NCI-H748 (cell line): Measurements from ENCODE around the gene DMBX1.
A peak's percentile ranks its signal among the peaks of the same experiment; 100 is the strongest.

Experiments used
- DNase-seq: peaks from one replicate; lab custom pipeline; 2025; ENCODE audit not compliant: unreplicated experiment; lab: John Stamatoyannopoulos, UW

Gene DMBX1

DNA sequence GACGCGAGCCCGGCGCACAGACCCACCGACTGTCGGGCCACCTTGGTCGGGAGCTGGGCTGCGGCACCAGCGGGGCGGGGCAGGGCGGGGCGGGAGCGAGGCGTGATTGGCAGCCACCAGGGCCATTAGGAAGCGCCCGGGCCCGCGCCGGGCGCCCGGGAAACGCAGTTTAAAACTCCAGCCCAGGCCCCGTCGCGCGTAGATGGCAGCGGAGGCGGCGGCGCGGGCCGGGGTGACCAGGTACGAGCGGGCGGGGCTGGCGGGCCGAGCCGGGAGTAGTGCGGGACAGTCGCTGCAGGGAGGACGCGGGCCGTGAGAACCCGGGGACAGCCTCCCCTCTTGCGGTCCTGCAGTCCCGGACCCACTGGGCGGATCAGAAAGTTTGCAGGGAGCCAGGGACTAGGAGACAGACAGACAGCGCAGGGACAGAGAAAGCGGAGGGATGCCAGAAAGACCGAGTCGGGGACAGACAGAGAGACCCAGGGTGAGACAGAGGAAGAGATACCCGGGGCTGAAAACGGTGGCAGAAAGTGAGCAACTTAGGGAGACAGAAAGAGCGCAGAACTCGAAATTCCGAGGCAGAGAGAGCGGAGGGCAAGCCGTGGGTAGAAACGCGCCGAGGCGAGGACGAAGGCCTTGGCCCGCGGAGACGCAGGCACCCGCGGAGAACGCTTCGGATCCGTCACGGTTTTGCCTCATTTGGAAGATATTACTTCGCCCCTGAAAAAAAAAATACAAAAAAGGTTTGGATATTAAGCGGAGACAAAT, at the start of gene DMBX1:
TSS of gene DMBX1 (plus strand) at position 199 of the 768 bp plus-strand sequence. CDS start 17,175 bp downstream, outside the sequence.
- DNase-seq = peak; percentile 66

DNA sequence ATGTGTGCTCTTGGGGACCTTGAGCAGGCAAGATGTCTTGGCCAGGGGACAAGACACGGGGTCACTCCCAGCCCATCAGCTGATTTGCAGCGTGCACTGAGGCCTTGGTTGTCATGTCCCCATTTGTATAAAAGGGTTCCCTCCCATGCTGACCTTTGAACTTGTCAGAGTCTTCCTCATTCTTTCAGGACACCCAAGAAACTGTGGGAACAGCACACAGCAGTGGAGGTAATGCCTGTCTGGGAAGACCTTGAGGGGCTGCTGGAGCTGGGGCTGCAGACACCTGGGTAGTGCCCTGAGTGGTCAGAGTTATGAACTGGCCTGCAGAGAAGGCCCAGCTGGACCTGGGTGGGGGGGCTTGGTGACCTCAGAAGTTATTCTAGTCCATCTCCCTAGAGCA, 49.2 kb upstream of the DMBX1 start:
- no peak for DNase-seq

DNA sequence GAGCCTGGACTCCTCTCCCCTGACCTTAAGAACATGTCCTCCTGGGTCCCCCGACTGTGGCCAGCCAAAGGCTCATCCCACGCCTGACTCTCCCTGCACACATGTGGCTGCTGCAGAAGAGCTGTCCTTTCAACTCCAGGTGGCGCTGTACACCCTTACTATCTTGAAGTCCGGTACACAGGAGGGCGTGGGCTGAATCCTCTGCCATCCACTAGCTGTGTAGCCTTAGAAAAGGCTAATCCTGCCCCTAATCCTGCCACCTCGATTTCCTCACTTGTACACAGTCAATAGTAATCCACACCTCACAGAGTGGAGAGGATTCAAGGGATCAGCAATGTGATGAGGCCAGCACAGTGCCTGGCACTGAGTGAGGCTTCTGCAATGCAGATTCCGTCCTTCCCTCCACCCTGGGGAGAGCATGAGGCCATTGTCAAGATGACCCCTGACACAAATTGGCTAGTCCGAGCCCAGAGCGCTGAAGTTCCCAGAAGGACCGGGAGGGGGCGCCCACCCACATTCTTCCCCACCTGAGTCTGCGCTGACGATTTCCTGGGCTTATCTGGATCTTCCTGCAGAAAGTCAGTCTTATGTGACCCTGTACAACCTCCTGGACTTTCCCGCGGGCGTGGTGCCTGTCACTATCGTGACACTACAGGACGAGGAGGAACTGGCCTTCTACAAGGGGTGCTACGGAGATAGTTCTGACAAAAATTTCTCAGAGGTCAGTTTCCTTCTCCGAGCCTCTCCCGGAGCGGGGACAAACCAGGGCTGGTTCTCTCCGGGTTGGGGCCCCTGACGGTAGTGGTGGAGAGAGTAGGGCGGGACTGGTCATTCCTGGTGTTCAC, 47.1 kb upstream of the DMBX1 start:
- peak; percentile 88 for DNase-seq

GRCh38 chr1:46444466-46444865, 45.2 kb upstream of the DMBX1 start:
- DNase-seq = no peak

DNA sequence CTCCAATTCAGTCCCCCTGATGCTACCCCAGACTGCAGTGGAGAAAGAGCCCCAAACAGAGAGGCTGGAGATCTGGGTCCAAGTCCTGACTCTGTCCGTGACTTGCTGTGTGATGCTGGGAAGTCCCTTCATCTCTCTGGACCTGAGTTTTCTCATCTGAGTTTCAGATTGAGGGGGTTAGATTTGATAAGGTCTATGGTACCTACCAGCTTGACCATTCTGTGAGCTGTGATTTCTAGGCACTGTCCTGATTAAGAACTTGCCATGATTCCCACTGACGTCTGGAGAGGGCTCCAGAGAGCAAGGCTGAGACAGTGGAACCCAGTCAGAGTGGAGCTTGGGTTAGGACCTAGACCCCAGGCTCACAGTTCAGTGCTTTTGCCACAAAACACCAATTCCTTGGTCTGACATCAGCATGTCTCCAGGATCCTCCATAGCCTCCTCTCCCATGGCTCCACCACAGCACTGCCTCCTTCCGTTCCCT, 43.8 kb upstream of the DMBX1 start:
- no peak for DNase-seq

DNA sequence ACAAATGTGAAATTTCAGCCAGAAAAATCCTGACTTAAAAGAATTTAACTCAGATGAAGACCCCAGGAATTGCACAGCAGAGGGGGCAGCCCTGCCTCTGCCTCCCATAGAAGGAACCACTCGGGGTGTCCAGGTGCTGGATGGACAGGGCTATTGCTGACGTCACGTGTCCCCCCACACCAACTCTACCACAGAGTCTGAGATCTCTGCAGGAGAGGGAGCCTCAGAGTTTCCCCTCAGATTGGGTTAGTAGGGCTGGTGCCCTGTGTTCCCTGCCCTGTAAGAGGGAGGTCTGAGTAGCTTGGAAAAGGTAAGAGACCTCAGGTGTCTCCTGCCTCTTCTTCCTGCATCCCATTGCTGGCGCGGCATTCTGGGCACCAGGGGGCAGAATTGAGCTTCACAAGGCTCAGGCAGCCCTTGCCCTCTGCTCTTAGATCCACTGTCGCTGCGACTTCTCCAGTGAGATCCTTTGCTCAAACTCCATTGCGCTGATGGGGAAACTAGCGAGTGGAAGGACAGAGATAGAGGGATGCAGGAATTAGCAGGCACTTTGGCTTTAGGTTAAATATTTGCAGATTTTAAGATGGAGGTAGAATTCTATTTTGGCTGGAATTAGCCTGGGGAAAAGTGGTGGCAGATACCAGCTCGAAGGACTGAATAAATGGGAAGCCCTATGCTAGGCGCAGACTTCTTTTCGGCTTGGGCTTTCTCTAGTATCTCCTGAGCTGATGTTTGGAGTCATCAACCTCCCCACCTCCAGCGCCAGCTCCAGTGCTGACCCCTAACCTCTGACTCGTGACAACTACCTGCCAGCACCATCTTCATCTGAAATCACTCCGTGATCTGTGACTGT, 42.8 kb upstream of the DMBX1 start:
- peak; percentile 79 for DNase-seq

GRCh38 chr1:46447499-46448108, 42.0 kb upstream of the DMBX1 start:
- DNase-seq = no peak

DNA sequence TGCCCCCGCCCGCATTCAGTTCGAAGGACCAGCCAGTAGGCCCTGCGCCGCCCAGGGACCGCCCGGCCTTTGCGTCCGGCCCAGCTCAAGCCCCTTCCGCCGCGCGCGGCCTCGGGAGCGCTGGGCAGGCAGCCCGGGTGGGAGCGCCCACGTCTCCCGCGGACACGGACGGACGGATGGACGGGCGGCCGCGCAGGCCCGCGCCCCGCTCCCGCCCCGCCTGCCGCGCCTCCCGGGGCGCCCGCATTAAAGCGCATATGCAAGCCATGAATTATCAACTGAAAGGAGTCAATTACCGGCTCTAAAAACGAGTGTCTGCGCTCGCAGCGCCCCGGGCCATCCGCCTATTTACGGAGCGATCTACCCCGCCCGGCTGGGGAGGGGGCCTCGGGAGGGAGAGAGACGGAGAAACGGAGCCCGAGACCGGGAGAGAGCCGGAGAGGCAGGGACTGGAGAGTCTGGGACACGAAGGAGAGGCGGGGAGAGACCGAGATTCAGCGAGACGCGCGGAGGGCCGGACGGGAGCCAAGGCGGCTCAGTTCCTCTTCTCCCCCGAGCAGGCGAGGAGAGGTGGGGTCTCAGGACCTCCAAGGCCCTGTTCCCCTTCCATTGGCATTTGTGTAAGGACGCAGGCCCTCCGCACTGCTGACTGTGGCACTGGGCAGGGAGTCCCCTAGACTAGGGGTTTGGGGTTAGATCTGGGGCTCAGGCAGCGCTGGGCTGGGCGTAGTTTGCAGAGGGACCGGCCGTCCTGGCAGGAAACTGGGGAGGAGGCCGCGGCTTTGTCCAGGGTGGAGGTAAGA, 41.3 kb upstream of the DMBX1 start:
- no peak for DNase-seq

DNA sequence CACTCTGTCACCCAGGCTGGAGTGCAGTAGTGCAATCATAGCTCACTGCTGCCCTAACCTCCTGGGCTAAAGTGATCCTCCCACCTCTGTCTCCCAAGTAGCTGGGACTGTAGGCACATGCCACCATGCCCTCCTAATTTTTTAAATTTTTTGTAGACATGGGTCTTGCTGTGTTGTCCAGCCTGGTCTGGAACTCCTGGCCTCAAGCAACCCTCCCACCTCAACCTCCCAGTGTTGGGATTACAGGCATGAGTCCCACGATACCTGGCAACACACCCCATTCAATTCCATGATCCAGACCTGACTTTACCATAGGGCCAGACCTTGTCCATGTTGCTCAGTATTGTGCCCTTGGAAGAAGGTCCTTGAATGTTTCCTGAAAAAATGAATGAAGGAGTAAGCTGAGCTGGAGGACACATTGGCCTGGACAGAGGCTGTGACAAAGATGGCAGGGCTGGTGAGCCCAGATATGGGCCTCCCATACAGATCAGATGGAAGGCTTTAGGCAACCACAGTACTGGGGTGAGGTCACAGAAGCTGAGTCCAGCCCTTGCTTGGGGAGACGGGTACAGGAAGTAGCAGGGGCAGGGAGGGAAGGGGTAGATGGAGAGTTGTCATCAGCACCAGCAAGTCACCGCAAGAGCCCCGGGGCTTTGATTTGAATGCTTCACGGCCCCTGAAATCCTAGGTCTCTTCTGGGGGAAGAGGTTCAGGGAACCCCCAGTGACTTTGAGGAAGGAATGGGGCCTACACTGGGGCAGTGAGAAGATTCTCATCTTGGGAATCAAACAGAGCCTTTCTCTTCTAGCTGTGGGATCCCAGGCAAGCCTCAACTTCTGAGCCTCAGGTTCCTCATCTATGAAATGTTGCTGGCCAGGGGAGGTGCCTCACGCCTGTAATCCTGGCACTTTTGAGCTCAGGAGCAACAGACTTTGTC, 40.1 kb upstream of the DMBX1 start:
- DNase-seq = no peak

DNA sequence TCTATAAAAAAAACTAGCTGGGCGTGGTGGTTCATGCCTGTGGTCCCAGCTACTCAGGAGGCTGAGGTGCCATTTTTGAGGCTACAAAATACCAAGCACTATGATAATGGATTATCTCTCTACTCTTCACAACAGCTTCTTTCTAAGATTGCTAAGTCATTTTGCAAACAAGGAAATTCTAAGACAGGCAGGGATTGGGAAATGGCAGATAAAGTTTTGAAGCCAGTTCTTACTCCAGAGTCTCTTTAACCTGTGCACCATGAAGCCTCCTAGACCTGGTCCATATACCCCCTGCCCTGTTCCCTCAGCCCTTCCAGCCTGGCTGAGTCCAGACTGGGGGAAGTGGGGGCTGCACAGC, 39.5 kb upstream of the DMBX1 start:
- DNase-seq = no peak

- no peak for DNase-seq
Measured at GRCh38 chr1:46451948-46452930, 37.4 kb upstream of the DMBX1 start.

GRCh38 chr1:46452931-46453325, 36.7 kb upstream of the DMBX1 start:
- DNase-seq = no peak

GRCh38 chr1:46453449-46453848, 36.2 kb upstream of the DMBX1 start:
- DNase-seq = no peak

DNA sequence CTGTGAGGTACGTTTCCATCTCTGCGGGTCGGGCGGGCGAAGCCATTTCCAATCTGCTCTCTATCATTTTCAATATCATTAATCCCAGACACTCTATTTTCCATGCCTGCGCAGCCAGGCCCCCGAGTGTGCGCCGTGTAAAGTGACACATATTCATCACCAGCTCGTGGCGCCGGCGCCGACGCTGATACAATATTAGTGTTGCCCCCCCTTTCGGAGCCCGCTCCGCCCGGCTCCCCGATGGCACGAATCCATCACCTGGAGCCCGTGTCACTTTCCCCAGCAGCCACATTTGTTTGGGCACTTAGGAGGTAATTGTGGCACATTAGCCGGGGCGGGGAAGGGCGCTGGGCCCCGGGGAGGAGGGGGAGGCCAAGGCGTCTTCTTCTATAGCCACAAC, 33.7 kb upstream of the DMBX1 start:
- DNase-seq = peak; percentile 60

- DNase-seq = no peak
Measured at GRCh38 chr1:46456411-46456963, 33.1 kb upstream of the DMBX1 start.

GRCh38 chr1:46457178-46457577, 32.5 kb upstream of the DMBX1 start:
- DNase-seq = no peak

- no peak for DNase-seq
Measured at GRCh38 chr1:46458190-46458589, 31.4 kb upstream of the DMBX1 start.
